NB4 (cell line): ENCODE data around the gene CCDC92.

Experiments
- CTCF ChIP-seq: IDR thresholded peaks from one replicate; pipeline ENCODE4 v1.5.1; 2012; ENCODE audit warnings: low read depth, low read length
- MAX ChIP-seq: IDR thresholded peaks from 2 replicates; pipeline ENCODE4 v1.6.1; 2011; ENCODE audit warnings: low read depth, low read length
- MYC ChIP-seq: IDR thresholded peaks from 2 replicates; pipeline ENCODE4 v1.6.1; 2011; ENCODE audit warnings: low read depth, low read length
- POLR2A ChIP-seq: IDR thresholded peaks from 2 replicates; pipeline ENCODE4 v1.6.1; 2011; ENCODE audit warnings: mild to moderate bottlenecking; ENCODE audit not compliant: insufficient read length; ENCODE audit errors: extremely low read depth

GRCh38 chr12:123998344-123998990, 25.8 kb upstream of the CCDC92 start:
- TF ChIP-seq CTCF (no peak), POLR2A (no peak), MAX (no peak), MYC (no peak)
